HL-60 (cell line): Measurements from ENCODE around the gene UBE2E1.

ENCODE experiments used
- GABPA ChIP-seq: IDR thresholded peaks from 2 replicates; pipeline ENCODE4 v1.6.1; 2012; ENCODE audit warnings: low read depth
- POLR2AphosphoS5 ChIP-seq: IDR thresholded peaks from 2 replicates; pipeline ENCODE4 v1.6.1; 2012; ENCODE audit warnings: low read depth
- REST ChIP-seq: IDR thresholded peaks from 2 replicates; pipeline ENCODE4 v1.6.1; 2012; ENCODE audit warnings: low read depth; ENCODE audit not compliant: insufficient replicate concordance
- SPI1 ChIP-seq: IDR thresholded peaks from 2 replicates; pipeline ENCODE4 v1.6.1; 2012; ENCODE audit warnings: low read depth, mild to moderate bottlenecking, borderline replicate concordance
- TF ChIP-seq, protein P1 (sequence below): IDR thresholded peaks from one replicate; pipeline ENCODE4 v1.5.1; 2011; ENCODE audit warnings: low read length, control low read depth, inconsistent platforms; ENCODE audit not compliant: insufficient read depth

DNA sequence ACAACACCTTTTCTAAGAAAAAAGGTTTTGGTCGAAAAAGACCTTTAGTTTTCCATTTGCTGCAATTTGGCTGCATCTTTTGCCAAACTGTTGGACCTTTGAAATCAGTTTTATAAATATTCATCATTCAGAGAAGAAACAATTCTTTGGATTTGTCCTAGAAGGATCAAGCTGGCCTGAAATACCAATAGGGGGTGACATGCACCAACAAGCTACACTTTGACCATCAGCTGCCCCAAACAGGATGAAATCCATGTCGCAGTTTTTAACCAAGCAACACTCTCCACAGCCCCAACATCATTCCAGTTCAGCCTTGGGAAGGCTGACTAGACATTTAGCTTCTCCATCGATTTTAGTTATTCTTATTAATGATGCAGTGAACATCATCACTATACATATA is 121.0 kb downstream of the UBE2E1 start:
- TF ChIP-seq, protein P1, sequence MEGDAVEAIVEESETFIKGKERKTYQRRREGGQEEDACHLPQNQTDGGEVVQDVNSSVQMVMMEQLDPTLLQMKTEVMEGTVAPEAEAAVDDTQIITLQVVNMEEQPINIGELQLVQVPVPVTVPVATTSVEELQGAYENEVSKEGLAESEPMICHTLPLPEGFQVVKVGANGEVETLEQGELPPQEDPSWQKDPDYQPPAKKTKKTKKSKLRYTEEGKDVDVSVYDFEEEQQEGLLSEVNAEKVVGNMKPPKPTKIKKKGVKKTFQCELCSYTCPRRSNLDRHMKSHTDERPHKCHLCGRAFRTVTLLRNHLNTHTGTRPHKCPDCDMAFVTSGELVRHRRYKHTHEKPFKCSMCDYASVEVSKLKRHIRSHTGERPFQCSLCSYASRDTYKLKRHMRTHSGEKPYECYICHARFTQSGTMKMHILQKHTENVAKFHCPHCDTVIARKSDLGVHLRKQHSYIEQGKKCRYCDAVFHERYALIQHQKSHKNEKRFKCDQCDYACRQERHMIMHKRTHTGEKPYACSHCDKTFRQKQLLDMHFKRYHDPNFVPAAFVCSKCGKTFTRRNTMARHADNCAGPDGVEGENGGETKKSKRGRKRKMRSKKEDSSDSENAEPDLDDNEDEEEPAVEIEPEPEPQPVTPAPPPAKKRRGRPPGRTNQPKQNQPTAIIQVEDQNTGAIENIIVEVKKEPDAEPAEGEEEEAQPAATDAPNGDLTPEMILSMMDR: no peak
- TF ChIP-seq REST: no peak
- TF ChIP-seq GABPA: no peak
- no peak for TF ChIP-seq POLR2AphosphoS5
- no peak for TF ChIP-seq SPI1
